ENCODE measurements around the gene KNSTRN. TPM values are rescaled to one million over a fixed set of nuclear protein-coding genes. Genes with fewer than 3 reads are reported as not detected.

Gene KNSTRN
- total and polyA plus RNA-seq, 2 of the 13 experiments (the other 11 are each of a cell fraction or from before 2014, with no cell fraction given): 20.3 to 62.3 TPM

- H3K79me2 ChIP-seq (ENCODE audit: insufficient read depth, low read length): no peaks in the 10 kb centered on the region
- in situ Hi-C loops (cut with HindIII; ENCODE audit: extremely low pct_ligation_motif_present, low pct_unique_long_range_greater_than_20kb) (loop anchor here (5.0 kb wide), 1 partner anchor 74 kb away; no protein-coding TSS in a partner anchor), intact Hi-C loops (cut with micrococcal nuclease; ENCODE audit: unreplicated experiment) (loop anchor here (1.0 to 5.0 kb wide), 4 partner anchors 53 to 99 kb away; partner anchors contain the start of genes CCDC9B and INAFM2)
- ChIA-PET CTCF (ENCODE audit: low intra/inter-chr PET ratio, low total read pairs) (interaction anchor here (1.0 to 3.9 kb wide), 7 partner anchors 53 to 142 kb away, joined by 3 to 32 read pairs (median 11); partner anchors contain the start of gene INAFM2), POLR2A (interaction anchor here (1.0 to 1.8 kb wide), 4 partner anchors 16 to 83 kb away, joined by 3 to 6 read pairs (median 4); partner anchors contain the start of gene IVD)
- BruUV-seq (replicated peaks): no TSS peak
- FAIRE-seq: peak; percentile 28
- peak overlapping the region; percentile 41 for H3K4me2 ChIP-seq (ENCODE audit: low read depth, low read length)
- H3K27me3 ChIP-seq (ENCODE audit: control insufficient read depth in 1 of 2, insufficient read depth in 2 of 2, low read length in 2 of 2): no peaks in the 10 kb centered on the region; a peak in 1 of 5 replicates
- H3K4me3 ChIP-seq (replicated peaks in 1 of 3; ENCODE audit: insufficient read depth in 1 of 3, low read depth in 2 of 3, low read length in 3 of 3): peak overlapping the region in 1 of 3 experiments; percentile 40; a peak in 1 of 6 replicates
- no peak overlapping the region for H2AFZ ChIP-seq (ENCODE audit: low read length)
- peak; percentile 37 for DNase-seq (ENCODE audit: low spot score)
- no peaks in the 10 kb centered on the region for H3K9me3 ChIP-seq (ENCODE audit: low read length)
- H3K36me3 ChIP-seq (replicated peaks in 1 of 2; ENCODE audit: control insufficient read depth in 1 of 2, insufficient read depth in 2 of 2, low read length in 2 of 2): peaks cover 2 to 12% of the 10 kb centered on the region in 2 experiments; a peak in 2 of 5 replicates
- no peaks in the 10 kb centered on the region; the same call in 1 of the 2 replicates for H4K20me1 ChIP-seq (ENCODE audit: insufficient read depth, low read length)
- H3K27ac ChIP-seq (ENCODE audit: extremely low read length, insufficient read depth, low read length): no peak overlapping the region
- H3K9ac ChIP-seq (ENCODE audit: insufficient read depth, low read depth, low read length): no peak overlapping the region
- WGBS (ENCODE audit: low lambda C conversion rate): 81% methylated on average over 6 of the region's 31 CpGs
- peaks cover 10% of the 10 kb centered on the region for H3K4me1 ChIP-seq (ENCODE audit: insufficient read depth, low read length)
- ATAC-seq: peak; percentile 93
- no peak for TF ChIP-seq ZNF577 (CRISPR knock-in tag; IDR thresholded peaks at IDR 0.05; ENCODE audit: borderline replicate concordance, low read depth)
- TF ChIP-seq ZNF414 (CRISPR knock-in tag; IDR thresholded peaks at IDR 0.05): peak; percentile 39; the same call in 1 of the 2 replicates
- TF ChIP-seq SNAPC2 (CRISPR knock-in tag; IDR thresholded peaks at IDR 0.05): no peak
- TF ChIP-seq, protein P1, sequence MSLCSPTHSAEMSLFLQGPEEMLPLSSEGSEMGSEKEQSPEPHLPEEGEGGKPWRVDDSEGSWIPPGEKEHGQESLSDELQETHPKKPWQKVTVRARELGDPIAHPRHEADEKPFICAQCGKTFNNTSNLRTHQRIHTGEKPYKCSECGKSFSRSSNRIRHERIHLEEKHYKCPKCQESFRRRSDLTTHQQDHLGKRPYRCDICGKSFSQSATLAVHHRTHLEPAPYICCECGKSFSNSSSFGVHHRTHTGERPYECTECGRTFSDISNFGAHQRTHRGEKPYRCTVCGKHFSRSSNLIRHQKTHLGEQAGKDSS (CRISPR knock-in tag; IDR thresholded peaks at IDR 0.05; ENCODE audit: borderline replicate concordance, low read depth): peak; percentile 60; the same call in 1 of the 2 replicates
- TF ChIP-seq, protein P2, sequence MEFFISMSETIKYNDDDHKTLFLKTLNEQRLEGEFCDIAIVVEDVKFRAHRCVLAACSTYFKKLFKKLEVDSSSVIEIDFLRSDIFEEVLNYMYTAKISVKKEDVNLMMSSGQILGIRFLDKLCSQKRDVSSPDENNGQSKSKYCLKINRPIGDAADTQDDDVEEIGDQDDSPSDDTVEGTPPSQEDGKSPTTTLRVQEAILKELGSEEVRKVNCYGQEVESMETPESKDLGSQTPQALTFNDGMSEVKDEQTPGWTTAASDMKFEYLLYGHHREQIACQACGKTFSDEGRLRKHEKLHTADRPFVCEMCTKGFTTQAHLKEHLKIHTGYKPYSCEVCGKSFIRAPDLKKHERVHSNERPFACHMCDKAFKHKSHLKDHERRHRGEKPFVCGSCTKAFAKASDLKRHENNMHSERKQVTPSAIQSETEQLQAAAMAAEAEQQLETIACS (CRISPR knock-in tag; IDR thresholded peaks at IDR 0.05): no peak
- TF ChIP-seq, protein P3, sequence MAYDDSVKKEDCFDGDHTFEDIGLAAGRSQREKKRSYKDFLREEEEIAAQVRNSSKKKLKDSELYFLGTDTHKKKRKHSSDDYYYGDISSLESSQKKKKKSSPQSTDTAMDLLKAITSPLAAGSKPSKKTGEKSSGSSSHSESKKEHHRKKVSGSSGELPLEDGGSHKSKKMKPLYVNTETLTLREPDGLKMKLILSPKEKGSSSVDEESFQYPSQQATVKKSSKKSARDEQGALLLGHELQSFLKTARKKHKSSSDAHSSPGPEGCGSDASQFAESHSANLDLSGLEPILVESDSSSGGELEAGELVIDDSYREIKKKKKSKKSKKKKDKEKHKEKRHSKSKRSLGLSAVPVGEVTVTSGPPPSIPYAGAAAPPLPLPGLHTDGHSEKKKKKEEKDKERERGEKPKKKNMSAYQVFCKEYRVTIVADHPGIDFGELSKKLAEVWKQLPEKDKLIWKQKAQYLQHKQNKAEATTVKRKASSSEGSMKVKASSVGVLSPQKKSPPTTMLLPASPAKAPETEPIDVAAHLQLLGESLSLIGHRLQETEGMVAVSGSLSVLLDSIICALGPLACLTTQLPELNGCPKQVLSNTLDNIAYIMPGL (CRISPR knock-in tag; IDR thresholded peaks at IDR 0.05; ENCODE audit: borderline replicate concordance in 1 of 2, low read depth in 1 of 2): peak; percentile 59 to 69; a peak in 2 of 4 replicates
- TF ChIP-seq ZNF747 (CRISPR knock-in tag; IDR thresholded peaks at IDR 0.05; ENCODE audit: borderline replicate concordance): no peak
- peak; percentile 65; the same call in 1 of the 2 replicates for TF ChIP-seq TBX2 (CRISPR knock-in tag; IDR thresholded peaks at IDR 0.05; ENCODE audit: borderline replicate concordance)
- peak; percentile 50; the same call in 1 of the 2 replicates for TF ChIP-seq PAF1 (CRISPR knock-in tag; IDR thresholded peaks at IDR 0.05)
- TF ChIP-seq TFDP1 (CRISPR knock-in tag; IDR thresholded peaks at IDR 0.05; ENCODE audit: borderline replicate concordance): peak; percentile 42; the same call in 1 of the 2 replicates
- TF ChIP-seq ZNF772 (CRISPR knock-in tag; IDR thresholded peaks at IDR 0.05): peak; percentile 61; the same call in 1 of the 2 replicates
- TF ChIP-seq, protein P4, sequence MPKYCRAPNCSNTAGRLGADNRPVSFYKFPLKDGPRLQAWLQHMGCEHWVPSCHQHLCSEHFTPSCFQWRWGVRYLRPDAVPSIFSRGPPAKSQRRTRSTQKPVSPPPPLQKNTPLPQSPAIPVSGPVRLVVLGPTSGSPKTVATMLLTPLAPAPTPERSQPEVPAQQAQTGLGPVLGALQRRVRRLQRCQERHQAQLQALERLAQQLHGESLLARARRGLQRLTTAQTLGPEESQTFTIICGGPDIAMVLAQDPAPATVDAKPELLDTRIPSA (CRISPR knock-in tag; IDR thresholded peaks at IDR 0.05; ENCODE audit: borderline replicate concordance): no peak
- TF ChIP-seq RBFOX2 (IDR thresholded peaks at IDR 0.05; ENCODE audit: low read depth, low read length): 0 out of 2 replicates have a peak, but pooled peaks have one; percentile 20
- no peak for TF ChIP-seq MEF2D (CRISPR knock-in tag; IDR thresholded peaks at IDR 0.05)
Measured at GRCh38 chr15:40421246-40422157, 39.0 kb downstream of the KNSTRN start.
